GM13977 (cell line): Measurements from ENCODE around the gene USB1.

Source experiments
- DNase-seq: peaks from one replicate; pipeline ENCODE4 v3.0.0; 2012; ENCODE audit warnings: low spot score
- in situ Hi-C: fragments of 300-500 bp; cut with MboI; formaldehyde crosslinking; loops from one replicate; pipeline ENCODE4 v1.12.0; 2022; ENCODE audit warnings: low sequenced_read_pairs, low pct_unique_long_range_greater_than_20kb, mixed read lengths, inconsistent platforms; ENCODE audit not compliant: unreplicated experiment
- TF ChIP-seq, protein P1 (sequence below): IDR thresholded peaks from 2 replicates; pipeline ENCODE4 v1.5.1; 2012; ENCODE audit warnings: mild to moderate bottlenecking, control low read depth; ENCODE audit not compliant: insufficient read depth; ENCODE audit errors: extremely low read depth, missing control alignments

The USB1 gene

GRCh38 chr16:58051821-58052603, 50.8 kb downstream of the USB1 start:
- TF ChIP-seq, protein P1, sequence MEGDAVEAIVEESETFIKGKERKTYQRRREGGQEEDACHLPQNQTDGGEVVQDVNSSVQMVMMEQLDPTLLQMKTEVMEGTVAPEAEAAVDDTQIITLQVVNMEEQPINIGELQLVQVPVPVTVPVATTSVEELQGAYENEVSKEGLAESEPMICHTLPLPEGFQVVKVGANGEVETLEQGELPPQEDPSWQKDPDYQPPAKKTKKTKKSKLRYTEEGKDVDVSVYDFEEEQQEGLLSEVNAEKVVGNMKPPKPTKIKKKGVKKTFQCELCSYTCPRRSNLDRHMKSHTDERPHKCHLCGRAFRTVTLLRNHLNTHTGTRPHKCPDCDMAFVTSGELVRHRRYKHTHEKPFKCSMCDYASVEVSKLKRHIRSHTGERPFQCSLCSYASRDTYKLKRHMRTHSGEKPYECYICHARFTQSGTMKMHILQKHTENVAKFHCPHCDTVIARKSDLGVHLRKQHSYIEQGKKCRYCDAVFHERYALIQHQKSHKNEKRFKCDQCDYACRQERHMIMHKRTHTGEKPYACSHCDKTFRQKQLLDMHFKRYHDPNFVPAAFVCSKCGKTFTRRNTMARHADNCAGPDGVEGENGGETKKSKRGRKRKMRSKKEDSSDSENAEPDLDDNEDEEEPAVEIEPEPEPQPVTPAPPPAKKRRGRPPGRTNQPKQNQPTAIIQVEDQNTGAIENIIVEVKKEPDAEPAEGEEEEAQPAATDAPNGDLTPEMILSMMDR: no peak
- in situ Hi-C loops: no loop called here

DNA sequence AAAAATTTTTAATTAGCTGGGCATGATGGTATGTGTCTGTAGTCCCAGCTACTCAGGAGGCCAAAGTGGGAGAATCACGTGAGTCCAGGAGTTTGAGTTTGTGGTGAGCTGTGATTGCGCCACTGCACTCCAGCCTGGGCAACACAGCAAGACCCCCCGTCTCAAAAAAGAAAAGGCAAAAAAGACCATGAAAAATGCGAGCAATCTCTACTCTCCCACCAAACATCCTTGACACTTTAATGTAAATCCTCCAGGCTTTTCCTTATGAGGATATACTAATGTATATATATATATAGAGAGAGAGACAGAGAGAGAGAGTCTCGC, 52.4 kb downstream of the USB1 start:
- DNase-seq: no peak
- TF ChIP-seq, protein P1: no peak
- in situ Hi-C loops: no loop called here

More at GRCh38 chr16:58051821-58052603, 50.8 kb downstream of the USB1 start:
- DNase-seq: no peak

DNA sequence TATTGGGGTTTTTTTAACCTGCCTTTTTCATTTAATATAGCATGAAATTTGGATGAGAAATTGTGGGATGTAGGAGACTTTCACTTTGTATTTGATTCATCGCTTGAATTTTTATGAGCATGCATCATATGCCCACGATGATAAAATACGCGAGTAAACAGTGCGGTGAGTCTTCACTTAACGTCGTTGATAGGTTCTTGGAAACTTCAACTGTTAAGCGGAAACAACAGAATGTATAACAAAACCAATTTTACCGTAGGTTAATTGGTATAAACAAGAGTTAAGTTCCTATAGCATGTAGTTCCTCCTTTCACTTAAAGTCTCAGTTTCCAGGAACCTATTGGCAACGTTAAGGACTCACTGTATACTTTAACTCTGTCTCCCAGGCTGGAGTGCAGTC, 53.1 kb downstream of the USB1 start:
- in situ Hi-C loops: no loop called here
- no peak for DNase-seq
- TF ChIP-seq, protein P1: no peak

- in situ Hi-C loops: no loop called here
- DNase-seq: no peak
- TF ChIP-seq, protein P1: no peak
These were observed 55.4 kb downstream of the USB1 start for GRCh38 chr16:58056580-58056979.

GRCh38 chr16:58057121-58057520, 55.9 kb downstream of the USB1 start:
- in situ Hi-C loops: no loop called here
- TF ChIP-seq, protein P1: no peak
- DNase-seq: no peak

DNA sequence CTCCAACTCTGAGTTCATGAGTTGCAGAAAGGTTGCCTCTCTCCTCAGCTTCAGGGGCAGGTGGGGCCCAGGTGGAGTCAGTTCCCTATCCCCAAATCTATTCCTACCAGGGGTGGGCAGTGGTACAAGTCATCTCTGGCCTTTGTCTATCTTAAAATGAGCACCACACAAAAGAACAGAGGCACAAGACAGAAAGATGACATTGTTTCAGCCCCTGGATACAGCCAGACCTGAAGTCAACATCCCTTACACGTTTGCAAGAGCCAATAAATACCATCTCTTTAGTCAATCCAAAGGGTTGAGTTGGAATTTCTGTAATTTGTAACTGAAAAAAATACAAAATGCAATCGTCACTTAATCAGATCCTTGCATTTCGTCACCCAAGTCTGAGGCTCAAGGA, 56.6 kb downstream of the USB1 start:
- no peak for DNase-seq
- in situ Hi-C loops: no loop called here
- TF ChIP-seq, protein P1: no peak
